GM21515 (cell line): Measurements from ENCODE around the gene ALDOA.
A peak's percentile ranks its signal among the peaks of the same experiment; 100 is the strongest.
"Not testable (repeated sequence)": the region's sequence is repeated elsewhere in the genome, so short reads cannot be mapped to it uniquely, and the experiment has no call there.

ENCODE experiments used
- ATAC-seq: cut with Tn5 transposase; IDR thresholded peaks from one replicate; pipeline ENCODE4 v1.9.1; 2021; ENCODE audit not compliant: unreplicated experiment

The ALDOA gene

GRCh38 chr16:30040690-30041089, 24.9 kb upstream of the ALDOA start:
- not testable (repeated sequence) for ATAC-seq

- ATAC-seq = no peak
These were observed 23.7 kb upstream of the ALDOA start for GRCh38 chr16:30041841-30042240.

- no peak for ATAC-seq
These were observed 19.4 kb upstream of the ALDOA start for GRCh38 chr16:30046178-30046577.

- no peak for ATAC-seq
These were observed 19.0 kb upstream of the ALDOA start for GRCh38 chr16:30046588-30046987.

- no peak for ATAC-seq
These were observed 15.7 kb upstream of the ALDOA start for GRCh38 chr16:30049871-30050270.

- ATAC-seq = no peak
These were observed 14.0 kb upstream of the ALDOA start for GRCh38 chr16:30051518-30051917.

GRCh38 chr16:30052671-30053372, 12.7 kb upstream of the ALDOA start:
- peak; percentile 52 for ATAC-seq

- no peak for ATAC-seq
These were observed 12.1 kb upstream of the ALDOA start for GRCh38 chr16:30053376-30054015.

GRCh38 chr16:30054451-30054850, 11.1 kb upstream of the ALDOA start:
- ATAC-seq = no peak

- ATAC-seq = no peak
These were observed 10.5 kb upstream of the ALDOA start for GRCh38 chr16:30054959-30055553.

- ATAC-seq = no peak
These were observed 5.2 kb upstream of the ALDOA start for GRCh38 chr16:30060346-30060745.

- ATAC-seq = no peak
These were observed 4.6 kb upstream of the ALDOA start for GRCh38 chr16:30060836-30061554.

- ATAC-seq = no peak
These were observed 2.2 kb upstream of the ALDOA start for GRCh38 chr16:30063278-30063892.

GRCh38 chr16:30063893-30064728, 1.4 kb upstream of the ALDOA start:
- ATAC-seq = no peak

GRCh38 chr16:30064729-30065101, 845 bp upstream of the ALDOA start:
- no peak for ATAC-seq

- ATAC-seq = no peak
These were observed 592 bp downstream of the ALDOA start for GRCh38 chr16:30065943-30066760.

- no peak for ATAC-seq
These were observed 1.4 kb downstream of the ALDOA start for GRCh38 chr16:30066761-30067583.

- no peak for ATAC-seq
These were observed 2.0 kb downstream of the ALDOA start for GRCh38 chr16:30067584-30067916.

GRCh38 chr16:30068333-30068732, 2.8 kb downstream of the ALDOA start:
- ATAC-seq = no peak
